GM12891 (cell line): ENCODE data around the gene POU3F2.

Experiments
- POLR2A ChIP-seq: IDR thresholded peaks from 2 replicates; pipeline ENCODE4 v1.6.1; 2011; ENCODE audit warnings: low read depth, low read length, control low read depth
- POU2F2 ChIP-seq: IDR thresholded peaks from 2 replicates; pipeline ENCODE4 v1.6.1; 2011; ENCODE audit warnings: low read depth, mild to moderate bottlenecking, control low read depth, low read length, moderate library complexity
- TAF1 ChIP-seq: IDR thresholded peaks from 2 replicates; pipeline ENCODE4 v1.6.1; 2011; ENCODE audit warnings: low read depth, low read length, control low read depth

GRCh38 chr6:98830146-98830545 lies 4.2 kb upstream of the POU3F2 start:
- TF ChIP-seq POLR2A (no peak), POU2F2 (no peak), TAF1 (no peak)
